Rectal smooth muscle tissue (tissue), 1 donor: Measurements from ENCODE around the gene HSPA14.

ENCODE experiments used
- H3K27ac ChIP-seq: one replicate; pipeline ENCODE4 v1.7.0; 2013; ENCODE audit warnings: low read depth, low read length, inconsistent platforms
- H3K27me3 ChIP-seq: one replicate; pipeline ENCODE4 v1.7.0; 2013; ENCODE audit warnings: low read length; ENCODE audit not compliant: control insufficient read depth, insufficient read depth
- H3K36me3 ChIP-seq: one replicate; pipeline ENCODE4 v1.7.0; 2013; ENCODE audit warnings: low read length; ENCODE audit not compliant: control insufficient read depth, insufficient read depth
- H3K4me1 ChIP-seq: one replicate; pipeline ENCODE4 v1.7.0; 2013; ENCODE audit warnings: low read length; ENCODE audit not compliant: control insufficient read depth, insufficient read depth
- H3K4me3 ChIP-seq: one replicate; pipeline ENCODE4 v1.7.0; 2013; ENCODE audit warnings: low read length
- H3K9ac ChIP-seq: one replicate; pipeline ENCODE4 v1.7.0; 2013; ENCODE audit warnings: low read length

The HSPA14 gene

GRCh38 chr10:14821635-14822375 is 16.3 kb upstream of the HSPA14 start:
- no peaks in the 10 kb centered on the region for H3K4me1 ChIP-seq
- no peak overlapping the region for H3K27ac ChIP-seq
- H3K27me3 ChIP-seq: no peaks in the 10 kb centered on the region
- no peaks in the 10 kb centered on the region for H3K36me3 ChIP-seq
- H3K4me3 ChIP-seq: no peak overlapping the region
- H3K9ac ChIP-seq: no peak overlapping the region

- Histone ChIP-seq H3K27ac (no peak overlapping the region), H3K36me3 (no peaks in the 10 kb centered on the region), H3K4me3 (no peak overlapping the region), H3K9ac (no peak overlapping the region), H3K4me1 (no peaks in the 10 kb centered on the region), H3K27me3 (no peaks in the 10 kb centered on the region)
Measured at GRCh38 chr10:14822879-14823755, 15.0 kb upstream of the HSPA14 start.

GRCh38 chr10:14823966-14824365 is 14.1 kb upstream of the HSPA14 start:
- Histone ChIP-seq H3K9ac (no peak overlapping the region), H3K36me3 (no peaks in the 10 kb centered on the region), H3K27me3 (no peaks in the 10 kb centered on the region), H3K4me3 (no peak overlapping the region), H3K4me1 (no peaks in the 10 kb centered on the region), H3K27ac (no peak overlapping the region)

GRCh38 chr10:14826076-14826829 is 11.9 kb upstream of the HSPA14 start:
- Histone ChIP-seq H3K4me3 (no peak overlapping the region), H3K27ac (no peak overlapping the region), H3K27me3 (no peaks in the 10 kb centered on the region), H3K4me1 (no peaks in the 10 kb centered on the region), H3K36me3 (no peaks in the 10 kb centered on the region), H3K9ac (no peak overlapping the region)

- Histone ChIP-seq H3K9ac (no peak overlapping the region), H3K4me3 (no peak overlapping the region), H3K4me1 (peaks cover 6% of the 10 kb centered on the region), H3K27ac (no peak overlapping the region), H3K27me3 (no peaks in the 10 kb centered on the region), H3K36me3 (no peaks in the 10 kb centered on the region)
Measured at GRCh38 chr10:14833106-14833505, 5.0 kb upstream of the HSPA14 start.

- H3K36me3 ChIP-seq: no peaks in the 10 kb centered on the region
- no peak overlapping the region for H3K9ac ChIP-seq
- no peak overlapping the region for H3K27ac ChIP-seq
Measured at GRCh38 chr10:14836208-14836607, 1.9 kb upstream of the HSPA14 start.

GRCh38 chr10:14837003-14837756 is 926 bp upstream of the HSPA14 start:
- Histone ChIP-seq H3K36me3 (peaks cover 8% of the 10 kb centered on the region), H3K9ac (peak overlapping the region; percentile 79), H3K27ac (peak overlapping the region; percentile 94), H3K4me1 (peaks cover 6% of the 10 kb centered on the region), H3K4me3 (peak overlapping the region; percentile 78), H3K27me3 (no peaks in the 10 kb centered on the region)

More at GRCh38 chr10:14836208-14836607, 1.9 kb upstream of the HSPA14 start:
- H3K27me3 ChIP-seq: no peaks in the 10 kb centered on the region
- peaks cover 6% of the 10 kb centered on the region for H3K4me1 ChIP-seq
- H3K4me3 ChIP-seq: no peak overlapping the region

GRCh38 chr10:14838582-14839304 is 637 bp downstream of the HSPA14 start:
- peak overlapping the region; percentile 94 for H3K27ac ChIP-seq
- peak overlapping the region; percentile 72 for H3K9ac ChIP-seq
- H3K27me3 ChIP-seq: no peaks in the 10 kb centered on the region
- peaks cover 15% of the 10 kb centered on the region for H3K36me3 ChIP-seq
- peak overlapping the region; percentile 98 for H3K4me3 ChIP-seq
- peaks cover 6% of the 10 kb centered on the region for H3K4me1 ChIP-seq

- Histone ChIP-seq H3K27ac (no peak overlapping the region), H3K9ac (peak overlapping the region; percentile 72), H3K36me3 (peaks cover 15% of the 10 kb centered on the region), H3K27me3 (no peaks in the 10 kb centered on the region), H3K4me3 (peak overlapping the region; percentile 98), H3K4me1 (peaks cover 6% of the 10 kb centered on the region)
Measured at GRCh38 chr10:14839305-14839695, 1.2 kb downstream of the HSPA14 start.

GRCh38 chr10:14840178-14840577 is 2.1 kb downstream of the HSPA14 start:
- Histone ChIP-seq H3K36me3 (peaks cover 15% of the 10 kb centered on the region), H3K4me1 (peaks cover 6% of the 10 kb centered on the region), H3K9ac (no peak overlapping the region), H3K27me3 (no peaks in the 10 kb centered on the region), H3K27ac (no peak overlapping the region), H3K4me3 (no peak overlapping the region)

GRCh38 chr10:14843327-14843988 is 5.4 kb downstream of the HSPA14 start:
- Histone ChIP-seq H3K27ac (no peak overlapping the region), H3K36me3 (peaks cover 18% of the 10 kb centered on the region), H3K4me1 (no peaks in the 10 kb centered on the region), H3K9ac (no peak overlapping the region), H3K4me3 (no peak overlapping the region), H3K27me3 (no peaks in the 10 kb centered on the region)
